Activated T-helper 2 cell treated with anti-CD3 and anti-CD28 coated beads, Interferon-gamma antibody, Interleukin-2, Interleukin-4, amounts not matched to agents 10 μg/mL and 5 μg/mL and 100 μg/mL, durations not matched to agents 14 hours and 24 hours and 36 hours (primary cell): ENCODE data around the gene TMEM242. TPM values are rescaled to one million over a fixed set of nuclear protein-coding genes. Genes with fewer than 3 reads are reported as not detected.
"Not testable (repeated sequence)": the region's sequence is repeated elsewhere in the genome, so short reads cannot be mapped to it uniquely, and the experiment has no call there.

ENCODE experiments used
- DNase-seq: peaks from one replicate; pipeline ENCODE4 v3.0.0; 2021; ENCODE audit warnings: low spot score
- H3K27ac Mint-ChIP-seq: one replicate; pipeline ENCODE4 v1.8.0; 2021; ENCODE audit warnings: mixed read lengths
- H3K27me3 Mint-ChIP-seq: one replicate; pipeline ENCODE4 v1.8.0; 2021; ENCODE audit warnings: low read depth, mixed read lengths
- H3K36me3 Mint-ChIP-seq: one replicate; pipeline ENCODE4 v1.8.0; 2021; ENCODE audit warnings: low read depth, mixed read lengths
- H3K4me1 Mint-ChIP-seq: one replicate; pipeline ENCODE4 v1.8.0; 2021; ENCODE audit warnings: low read depth, mixed read lengths
- H3K4me3 Mint-ChIP-seq: one replicate; pipeline ENCODE4 v1.8.0; 2021; ENCODE audit warnings: low read depth, mild to moderate bottlenecking, moderate library complexity, mixed read lengths
- H3K9me3 Mint-ChIP-seq: one replicate; pipeline ENCODE4 v1.8.0; 2021; ENCODE audit warnings: mixed read lengths
- intact Hi-C: fragments of 100-400 bp; cut with micrococcal nuclease; formaldehyde crosslinking; loops from one replicate; pipeline ENCODE4 v1.15.1; 2023
- total RNA-seq: library from RNA; stranded (reverse); gene quantifications from 2 replicates; pipeline ENCODE4 v1.2.3, GENCODE V29; 2022

Gene TMEM242
- total RNA-seq, 1 donor from 2014 or later = 11.9 TPM

- Mint-ChIP-seq H3K4me1 (peaks cover 9% of the 10 kb centered on the region), H3K27me3 (no peaks in the 10 kb centered on the region), H3K4me3 (no peak overlapping the region), H3K27ac (no peak overlapping the region), H3K9me3 (no peaks in the 10 kb centered on the region), H3K36me3 (peaks cover 24% of the 10 kb centered on the region)
- no peak for DNase-seq
- intact Hi-C loops = loop anchor here (1.0 to 2.0 kb wide), 3 partner anchors 14 to 352 kb away; no protein-coding TSS in a partner anchor
Observed at GRCh38 chr6:157314705-157315321, 8.5 kb downstream of the TMEM242 start.

- H3K4me3 Mint-ChIP-seq = no peak overlapping the region
- peaks cover 9% of the 10 kb centered on the region for H3K4me1 Mint-ChIP-seq
- peaks cover 23% of the 10 kb centered on the region for H3K36me3 Mint-ChIP-seq
- H3K9me3 Mint-ChIP-seq = no peaks in the 10 kb centered on the region
- intact Hi-C loops = loop anchor here (1.0 to 2.0 kb wide), 3 partner anchors 15 to 354 kb away; no protein-coding TSS in a partner anchor
- H3K27ac Mint-ChIP-seq = no peak overlapping the region
- H3K27me3 Mint-ChIP-seq = no peaks in the 10 kb centered on the region
- DNase-seq = no peak
Observed at GRCh38 chr6:157313531-157314467, 9.5 kb downstream of the TMEM242 start.

GRCh38 chr6:157312757-157313156 is 10.6 kb downstream of the TMEM242 start:
- peaks cover 19% of the 10 kb centered on the region for H3K36me3 Mint-ChIP-seq
- no peaks in the 10 kb centered on the region for H3K27me3 Mint-ChIP-seq
- DNase-seq = no peak
- H3K27ac Mint-ChIP-seq = no peak overlapping the region
- no peak overlapping the region for H3K4me3 Mint-ChIP-seq
- H3K9me3 Mint-ChIP-seq = no peaks in the 10 kb centered on the region
- H3K4me1 Mint-ChIP-seq = peaks cover 9% of the 10 kb centered on the region
- intact Hi-C loops = no loop called here

- DNase-seq, H3K4me1 Mint-ChIP-seq, intact Hi-C loops, H3K27me3 Mint-ChIP-seq, H3K36me3 Mint-ChIP-seq, H3K4me3 Mint-ChIP-seq, H3K27ac Mint-ChIP-seq, H3K9me3 Mint-ChIP-seq: not testable (repeated sequence)
Observed at GRCh38 chr6:157310693-157311092, 12.6 kb downstream of the TMEM242 start.

- H3K4me3 Mint-ChIP-seq = no peak overlapping the region
- H3K27me3 Mint-ChIP-seq = no peaks in the 10 kb centered on the region
- H3K9me3 Mint-ChIP-seq = no peaks in the 10 kb centered on the region
- DNase-seq = no peak
- peaks cover 4% of the 10 kb centered on the region for H3K4me1 Mint-ChIP-seq
- H3K36me3 Mint-ChIP-seq = no peaks in the 10 kb centered on the region
- no peak overlapping the region for H3K27ac Mint-ChIP-seq
- intact Hi-C loops = no loop called here
Observed at GRCh38 chr6:157307661-157308060, 15.7 kb downstream of the TMEM242 start.

- Mint-ChIP-seq H3K36me3 (no peaks in the 10 kb centered on the region), H3K27me3 (no peaks in the 10 kb centered on the region), H3K4me3 (no peak overlapping the region), H3K9me3 (no peaks in the 10 kb centered on the region), H3K4me1 (peaks cover 6% of the 10 kb centered on the region), H3K27ac (no peak overlapping the region)
- intact Hi-C loops = no loop called here
- no peak for DNase-seq
Observed at GRCh38 chr6:157305670-157306653, 17.4 kb downstream of the TMEM242 start.

- Mint-ChIP-seq H3K4me3 (no peak overlapping the region), H3K4me1 (peaks cover 6% of the 10 kb centered on the region), H3K36me3 (no peaks in the 10 kb centered on the region), H3K27ac (no peak overlapping the region), H3K9me3 (no peaks in the 10 kb centered on the region), H3K27me3 (no peaks in the 10 kb centered on the region)
- intact Hi-C loops = no loop called here
- DNase-seq = no peak
Observed at GRCh38 chr6:157304899-157305663, 18.2 kb downstream of the TMEM242 start.

GRCh38 chr6:157302736-157303135 is 20.6 kb downstream of the TMEM242 start:
- DNase-seq = no peak
- no peaks in the 10 kb centered on the region for H3K27me3 Mint-ChIP-seq
- no peak overlapping the region for H3K4me3 Mint-ChIP-seq
- no peaks in the 10 kb centered on the region for H3K36me3 Mint-ChIP-seq
- peaks cover 6% of the 10 kb centered on the region for H3K4me1 Mint-ChIP-seq
- no peak overlapping the region for H3K27ac Mint-ChIP-seq
- H3K9me3 Mint-ChIP-seq = no peaks in the 10 kb centered on the region
- intact Hi-C loops = no loop called here

GRCh38 chr6:157300436-157300835 is 22.9 kb downstream of the TMEM242 start:
- peaks cover 6% of the 10 kb centered on the region for H3K4me1 Mint-ChIP-seq
- no peak overlapping the region for H3K4me3 Mint-ChIP-seq
- intact Hi-C loops = no loop called here
- H3K9me3 Mint-ChIP-seq = no peaks in the 10 kb centered on the region
- H3K27me3 Mint-ChIP-seq = no peaks in the 10 kb centered on the region
- DNase-seq = no peak
- H3K36me3 Mint-ChIP-seq = no peaks in the 10 kb centered on the region
- H3K27ac Mint-ChIP-seq = no peak overlapping the region

- no peaks in the 10 kb centered on the region for H3K27me3 Mint-ChIP-seq
- H3K4me3 Mint-ChIP-seq = no peak overlapping the region
- intact Hi-C loops = no loop called here
- H3K9me3 Mint-ChIP-seq = no peaks in the 10 kb centered on the region
- no peak for DNase-seq
- H3K4me1 Mint-ChIP-seq = peaks cover 6% of the 10 kb centered on the region
- no peaks in the 10 kb centered on the region for H3K36me3 Mint-ChIP-seq
- no peak overlapping the region for H3K27ac Mint-ChIP-seq
Observed at GRCh38 chr6:157300006-157300405, 23.3 kb downstream of the TMEM242 start.

GRCh38 chr6:157298216-157298724 is 25.0 kb downstream of the TMEM242 start:
- H3K9me3 Mint-ChIP-seq = no peaks in the 10 kb centered on the region
- H3K36me3 Mint-ChIP-seq = no peaks in the 10 kb centered on the region
- H3K27ac Mint-ChIP-seq = no peak overlapping the region
- no peak for DNase-seq
- H3K27me3 Mint-ChIP-seq = no peaks in the 10 kb centered on the region
- intact Hi-C loops = no loop called here
- H3K4me3 Mint-ChIP-seq = no peak overlapping the region
- H3K4me1 Mint-ChIP-seq = peaks cover 6% of the 10 kb centered on the region

- Mint-ChIP-seq H3K27ac (no peak overlapping the region), H3K36me3 (peaks cover 3% of the 10 kb centered on the region), H3K9me3 (no peaks in the 10 kb centered on the region), H3K4me1 (peaks cover 2% of the 10 kb centered on the region), H3K4me3 (no peak overlapping the region), H3K27me3 (no peaks in the 10 kb centered on the region)
- intact Hi-C loops = no loop called here
- DNase-seq = no peak
Observed at GRCh38 chr6:157294654-157295053, 28.7 kb downstream of the TMEM242 start.
